Right atrium auricular region (tissue), 2 donors: ENCODE results near the gene FLOT2. TPM values are rescaled to one million over a fixed set of nuclear protein-coding genes. Genes with fewer than 3 reads are reported as not detected.
A peak's percentile ranks its signal among the peaks of the same experiment; 100 is the strongest.
"Not testable (repeated sequence)": the region's sequence is repeated elsewhere in the genome, so short reads cannot be mapped to it uniquely, and the experiment has no call there.

ENCODE experiments used
- DNase-seq: peaks from one replicate; pipeline ENCODE4 v3.0.0-alpha.2; 2019; ENCODE audit warnings: low spot score
- H3K27ac ChIP-seq, 2 donors: fragments of 200-600 bp; sonication (generic); 1 replicate in 1 of 2; 2 replicates in 1 of 2; pipeline ENCODE4 v1.5.1; 2016 to 2019
- H3K27me3 ChIP-seq, 2 donors: fragments of 200-600 bp; sonication (generic); one replicate each; pipeline versions ENCODE4 v1.5.1 to v1.6.0; 2017 to 2019
- H3K36me3 ChIP-seq: fragments of 200-600 bp; sonication (generic); one replicate; pipeline ENCODE4 v1.5.1; 2016
- H3K4me1 ChIP-seq, 2 donors: fragments of 200-600 bp; sonication (generic); one replicate each; pipeline versions ENCODE4 v1.5.1 to v1.6.0; 2017 to 2019
- H3K4me3 ChIP-seq, 2 donors: fragments of 200-600 bp; sonication (generic); 1 replicate in 1 of 2; 2 replicates in 1 of 2; pipeline ENCODE4 v1.5.1; 2017 to 2019; ENCODE audit warnings: mild to moderate bottlenecking in 1 of 2, moderate library complexity in 1 of 2
- H3K9me3 ChIP-seq, 2 donors: fragments of 200-600 bp; sonication (generic); one replicate each; pipeline ENCODE4 v1.5.1; 2019
- CTCF ChIP-seq, 2 donors: fragments of 200-600 bp; sonication (generic); IDR thresholded peaks; one replicate each; pipeline ENCODE4 v1.5.1; 2019; ENCODE audit warnings: antibody characterized with exemption in 2 of 2
- total RNA-seq, 2 donors: library from RNA; depleted of rRNA; stranded (reverse); fragments of >200 nt; gene quantifications; one replicate each; pipeline ENCODE4 v1.1.0, GENCODE V29; 2016

FLOT2 gene
- total RNA-seq, 2 donors from 2014 or later, result 52.8 to 57.7 TPM

- peak overlapping the region; percentile 85 to 93 for H3K27ac ChIP-seq
- no peak for TF ChIP-seq CTCF (IDR thresholded peaks at IDR 0.05)
- peak overlapping the region; percentile 82 to 97 for H3K4me3 ChIP-seq
- no peaks in the 10 kb centered on the region for H3K27me3 ChIP-seq
- no peaks in the 10 kb centered on the region for H3K36me3 ChIP-seq
- H3K4me1 ChIP-seq, result peaks cover 0 to 52% of the 10 kb centered on the region in 2 donors
- H3K9me3 ChIP-seq, result no peaks in the 10 kb centered on the region
- no peak for DNase-seq
Measured at GRCh38 chr17:28896491-28896883, 1.0 kb downstream of the FLOT2 start.

DNA sequence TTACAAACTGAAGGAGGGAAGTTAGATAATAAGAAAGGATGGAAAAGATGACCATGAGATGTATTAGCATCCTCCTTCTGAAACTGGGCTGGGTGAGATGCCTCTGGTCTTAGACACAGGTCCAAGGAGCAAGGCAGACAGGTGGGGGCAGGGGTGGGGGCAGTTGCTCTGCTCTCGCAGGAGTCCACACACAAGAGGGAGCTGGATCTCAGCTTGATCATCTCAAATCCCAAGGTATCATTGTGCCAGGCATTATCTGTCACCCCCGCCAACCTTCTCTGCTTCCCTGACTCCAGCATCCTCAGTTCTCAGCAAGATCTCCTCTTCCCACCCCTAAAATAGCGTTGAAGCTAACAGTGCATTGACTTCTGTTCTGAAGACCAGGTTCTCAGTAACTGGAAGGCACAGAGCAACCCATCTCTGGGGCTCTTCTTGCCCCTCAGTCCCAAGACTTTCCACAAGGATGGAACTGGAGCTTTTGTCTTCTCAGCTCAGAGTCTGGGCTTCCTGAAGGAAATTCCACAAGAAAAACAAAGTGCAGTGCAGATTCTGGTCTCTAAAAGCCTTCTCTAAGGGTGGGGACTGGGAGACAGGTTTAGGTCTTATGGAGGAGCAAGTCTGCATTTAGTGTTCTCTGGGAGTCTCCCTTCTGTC is 1.6 kb downstream of the FLOT2 start:
- no peaks in the 10 kb centered on the region for H3K9me3 ChIP-seq
- H3K4me1 ChIP-seq, result peaks cover 0 to 48% of the 10 kb centered on the region in 2 donors
- H3K4me3 ChIP-seq, result peak overlapping the region in 1 of 2 donors; percentile 82
- H3K27ac ChIP-seq, result peak overlapping the region; percentile 85 to 93
- no peaks in the 10 kb centered on the region for H3K36me3 ChIP-seq
- no peaks in the 10 kb centered on the region for H3K27me3 ChIP-seq
- DNase-seq, result no peak
- no peak for TF ChIP-seq CTCF (IDR thresholded peaks at IDR 0.05)

- Histone ChIP-seq H3K27ac (peak overlapping the region; percentile 31 to 54), H3K4me1 (peaks cover 0 to 59% of the 10 kb centered on the region in 2 donors)
- not testable (repeated sequence) for H3K9me3 ChIP-seq, H3K36me3 ChIP-seq, H3K4me3 ChIP-seq, H3K27me3 ChIP-seq, DNase-seq
Measured at GRCh38 chr17:28893248-28894183, 4.0 kb downstream of the FLOT2 start.

- no peak overlapping the region for H3K4me3 ChIP-seq
- no peak for DNase-seq
- H3K36me3 ChIP-seq, result no peaks in the 10 kb centered on the region
- no peaks in the 10 kb centered on the region for H3K27me3 ChIP-seq
- H3K27ac ChIP-seq, result no peak overlapping the region
- peaks cover 0 to 50% of the 10 kb centered on the region in 2 donors for H3K4me1 ChIP-seq
- TF ChIP-seq CTCF (IDR thresholded peaks at IDR 0.05), result no peak
- H3K9me3 ChIP-seq, result no peaks in the 10 kb centered on the region
Measured at GRCh38 chr17:28892024-28892423, 5.5 kb downstream of the FLOT2 start.

DNA sequence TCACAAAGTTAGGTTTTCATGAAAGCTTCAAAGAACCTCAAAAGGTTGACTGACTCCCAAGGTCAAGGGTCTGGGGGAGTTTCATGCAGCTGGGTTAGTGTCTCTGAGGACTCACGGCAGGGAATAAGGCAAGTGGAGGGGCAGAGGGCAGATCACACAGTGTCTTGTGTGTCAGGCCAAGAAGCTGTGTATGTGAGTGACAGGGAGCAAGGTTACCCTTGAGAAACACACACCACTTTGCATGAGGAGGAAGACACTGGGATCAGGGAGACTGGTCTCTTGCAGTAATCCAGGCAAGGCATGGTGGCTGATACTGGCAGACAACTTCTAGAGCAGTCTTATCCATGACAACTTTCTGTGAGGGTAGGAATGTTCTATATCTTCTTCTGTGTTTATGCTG is 6.3 kb downstream of the FLOT2 start:
- no peaks in the 10 kb centered on the region for H3K9me3 ChIP-seq
- no peaks in the 10 kb centered on the region for H3K27me3 ChIP-seq
- no peak for TF ChIP-seq CTCF (IDR thresholded peaks at IDR 0.05)
- no peak overlapping the region for H3K27ac ChIP-seq
- no peak for DNase-seq
- H3K4me1 ChIP-seq, result peaks cover 0 to 42% of the 10 kb centered on the region in 2 donors
- H3K36me3 ChIP-seq, result no peaks in the 10 kb centered on the region
- H3K4me3 ChIP-seq, result no peak overlapping the region

DNA sequence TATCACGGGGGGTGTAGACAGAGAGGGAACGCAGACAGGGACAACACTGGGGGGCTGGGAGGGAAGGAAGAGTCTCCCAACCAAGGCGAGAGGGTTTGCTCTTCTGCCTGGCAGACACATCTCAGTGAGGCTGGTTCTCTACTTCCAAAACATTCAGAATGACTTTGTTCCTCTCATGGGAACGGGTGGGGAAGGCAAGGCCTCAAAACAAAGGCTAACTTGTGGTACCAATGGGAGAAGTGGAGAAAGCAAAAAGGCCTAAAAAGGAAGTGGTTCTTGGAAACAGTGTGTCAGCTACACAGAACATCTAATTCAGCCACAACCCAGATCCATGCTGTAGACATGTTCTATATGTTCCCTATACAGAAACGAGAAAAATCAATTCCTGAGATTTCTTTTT is 7.5 kb downstream of the FLOT2 start:
- Histone ChIP-seq H3K36me3 (peaks cover 6% of the 10 kb centered on the region), H3K4me1 (peaks cover 0 to 38% of the 10 kb centered on the region in 2 donors), H3K27me3 (no peaks in the 10 kb centered on the region), H3K27ac (no peak overlapping the region), H3K4me3 (no peak overlapping the region), H3K9me3 (no peaks in the 10 kb centered on the region)
- TF ChIP-seq CTCF (IDR thresholded peaks at IDR 0.05), result no peak
- DNase-seq, result no peak
